Measurements from ENCODE around the gene TDRD9.

DNA sequence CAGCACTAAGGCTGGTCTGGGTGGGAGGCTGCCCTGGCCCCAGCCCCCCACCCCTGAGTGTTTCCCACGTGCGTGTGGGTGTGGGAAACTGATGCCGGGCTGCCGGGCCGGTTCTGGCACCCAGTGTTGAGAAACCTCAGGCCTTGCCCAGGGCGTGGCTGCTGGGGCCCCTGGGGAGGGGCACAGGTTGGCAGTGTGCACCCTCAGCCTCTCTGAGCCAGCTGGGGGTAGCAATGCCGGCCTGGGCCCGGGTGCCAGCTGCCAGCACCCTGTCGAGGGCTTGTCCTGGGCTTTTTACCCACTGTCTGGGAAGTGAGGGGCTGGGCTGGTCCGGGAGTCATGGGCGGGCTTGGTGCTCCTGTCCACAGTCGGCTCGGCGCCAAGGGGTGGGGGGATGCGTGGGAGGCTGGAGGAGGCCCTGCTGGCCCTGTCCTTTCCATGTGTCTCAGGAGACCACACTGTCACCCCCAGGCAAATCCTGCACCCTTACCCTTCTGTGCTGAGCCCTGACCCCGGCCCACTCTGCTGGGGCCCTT, 172.9 kb downstream of the TDRD9 start:
- TF ChIP-seq, protein P1, sequence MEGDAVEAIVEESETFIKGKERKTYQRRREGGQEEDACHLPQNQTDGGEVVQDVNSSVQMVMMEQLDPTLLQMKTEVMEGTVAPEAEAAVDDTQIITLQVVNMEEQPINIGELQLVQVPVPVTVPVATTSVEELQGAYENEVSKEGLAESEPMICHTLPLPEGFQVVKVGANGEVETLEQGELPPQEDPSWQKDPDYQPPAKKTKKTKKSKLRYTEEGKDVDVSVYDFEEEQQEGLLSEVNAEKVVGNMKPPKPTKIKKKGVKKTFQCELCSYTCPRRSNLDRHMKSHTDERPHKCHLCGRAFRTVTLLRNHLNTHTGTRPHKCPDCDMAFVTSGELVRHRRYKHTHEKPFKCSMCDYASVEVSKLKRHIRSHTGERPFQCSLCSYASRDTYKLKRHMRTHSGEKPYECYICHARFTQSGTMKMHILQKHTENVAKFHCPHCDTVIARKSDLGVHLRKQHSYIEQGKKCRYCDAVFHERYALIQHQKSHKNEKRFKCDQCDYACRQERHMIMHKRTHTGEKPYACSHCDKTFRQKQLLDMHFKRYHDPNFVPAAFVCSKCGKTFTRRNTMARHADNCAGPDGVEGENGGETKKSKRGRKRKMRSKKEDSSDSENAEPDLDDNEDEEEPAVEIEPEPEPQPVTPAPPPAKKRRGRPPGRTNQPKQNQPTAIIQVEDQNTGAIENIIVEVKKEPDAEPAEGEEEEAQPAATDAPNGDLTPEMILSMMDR (IDR thresholded peaks at IDR 0.05) = no peak
- TF ChIP-seq POLR2A (IDR thresholded peaks at IDR 0.05) = no peak
